C4-2B (cell line): ENCODE data around the gene DBF4B.

Experiments
- CTCF ChIP-seq: fragments of 450-650 bp; conservative IDR thresholded peaks from 2 replicates; pipeline ENCODE4 v1.5.1; 2017; ENCODE audit warnings: mild to moderate bottlenecking
- ZFX ChIP-seq: fragments of 450-650 bp; IDR thresholded peaks from 2 replicates; pipeline ENCODE4 v1.6.1; 2017

GRCh38 chr17:44760474-44761308 is 52.2 kb downstream of the DBF4B start:
- TF ChIP-seq CTCF (no peak), ZFX (no peak)
